ENCODE results near the gene SYAP1.
"Not testable (repeated sequence)": the region's sequence is repeated elsewhere in the genome, so short reads cannot be mapped to it uniquely, and the experiment has no call there.

The SYAP1 gene

GRCh38 chrX:16726347-16726988 is 7.1 kb downstream of the SYAP1 start:
- DNase-seq: not testable (repeated sequence)

- DNase-seq: no peak
Observed at GRCh38 chrX:16727637-16728036, 8.2 kb downstream of the SYAP1 start.

- no peak for DNase-seq
Observed at GRCh38 chrX:16730450-16730849, 11.0 kb downstream of the SYAP1 start.

GRCh38 chrX:16733013-16733412 is 13.6 kb downstream of the SYAP1 start:
- DNase-seq: no peak

GRCh38 chrX:16737024-16737423 is 17.6 kb downstream of the SYAP1 start:
- DNase-seq: no peak

- no peak for DNase-seq
Observed at GRCh38 chrX:16739574-16739973, 20.2 kb downstream of the SYAP1 start.

DNA sequence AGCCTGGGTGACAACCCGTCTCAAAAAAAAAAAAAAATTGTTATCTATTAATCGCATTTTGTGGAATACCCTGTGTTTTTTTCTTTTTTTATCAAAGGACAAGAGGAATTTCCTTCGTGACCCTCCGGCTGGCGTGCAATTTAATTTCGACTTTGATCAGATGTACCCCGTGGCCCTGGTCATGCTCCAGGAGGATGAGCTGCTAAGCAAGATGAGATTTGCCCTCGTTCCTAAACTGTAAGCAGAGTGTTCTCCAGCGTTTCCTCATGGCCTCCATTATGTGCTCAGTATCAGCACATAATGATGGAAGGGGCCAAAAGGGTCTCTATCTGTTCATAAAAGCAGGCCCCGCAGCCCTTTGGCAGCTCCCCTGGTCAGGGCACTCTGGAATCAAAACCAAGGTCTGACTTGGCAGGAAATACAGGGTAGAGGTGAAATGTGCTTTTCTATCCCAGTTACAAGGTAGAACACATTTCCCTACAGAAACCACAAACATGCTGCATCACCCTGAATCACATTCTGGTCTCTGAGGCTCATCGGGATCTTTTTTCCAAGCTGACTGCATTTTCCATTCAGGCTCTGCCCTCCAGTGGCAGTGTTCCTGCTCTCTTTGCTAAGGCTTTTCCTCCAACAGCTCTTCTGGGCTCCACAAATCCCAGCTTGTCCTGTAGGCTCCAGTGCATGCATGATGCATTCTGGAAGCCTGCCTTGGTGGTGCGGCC is 24.4 kb downstream of the SYAP1 start:
- DNase-seq: no peak

GRCh38 chrX:16745102-16745501 is 25.7 kb downstream of the SYAP1 start:
- DNase-seq: no peak

GRCh38 chrX:16745659-16746058 is 26.2 kb downstream of the SYAP1 start:
- no peak for DNase-seq

DNA sequence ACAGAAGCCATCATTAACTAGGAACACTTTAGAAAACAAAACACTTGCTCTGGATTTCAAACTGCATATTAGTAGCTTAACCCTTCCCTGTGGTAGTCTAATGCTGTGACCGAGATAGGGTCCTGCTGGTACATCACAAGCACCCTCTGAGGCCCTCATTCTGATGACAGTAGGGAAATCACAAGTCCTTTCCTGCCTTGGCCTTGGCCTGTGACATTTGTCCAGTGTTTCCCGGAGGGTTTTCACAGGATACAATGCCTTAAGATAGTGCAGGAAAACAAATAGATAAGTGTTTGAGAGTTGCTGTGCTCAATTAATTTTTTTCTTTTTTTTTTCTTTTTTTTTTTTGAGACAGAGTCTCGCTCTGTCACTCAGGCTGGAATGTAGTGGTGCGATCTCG is 29.0 kb downstream of the SYAP1 start:
- no peak for DNase-seq

DNA sequence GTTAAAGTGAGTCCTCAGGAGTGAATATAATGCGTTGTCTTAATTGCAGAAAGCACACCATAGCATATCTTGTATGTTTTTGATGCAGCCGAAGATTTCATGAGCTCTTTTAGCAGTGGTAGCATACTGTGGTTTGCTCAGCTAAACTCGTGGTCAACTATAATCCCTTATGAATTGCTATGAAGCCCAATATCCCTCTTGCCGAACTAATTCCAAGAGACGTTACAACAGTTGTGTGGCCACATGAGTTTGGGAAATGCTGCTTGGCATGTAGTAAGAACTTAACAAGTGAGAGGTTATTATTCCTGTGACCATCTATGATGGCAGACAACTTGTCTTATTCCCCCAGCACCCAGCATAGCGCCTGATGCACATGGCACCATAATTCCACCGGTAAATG is 30.7 kb downstream of the SYAP1 start:
- no peak for DNase-seq

- no peak for DNase-seq
Observed at GRCh38 chrX:16754019-16754418, 34.6 kb downstream of the SYAP1 start.

GRCh38 chrX:16756724-16757123 is 37.3 kb downstream of the SYAP1 start:
- no peak for DNase-seq

DNA sequence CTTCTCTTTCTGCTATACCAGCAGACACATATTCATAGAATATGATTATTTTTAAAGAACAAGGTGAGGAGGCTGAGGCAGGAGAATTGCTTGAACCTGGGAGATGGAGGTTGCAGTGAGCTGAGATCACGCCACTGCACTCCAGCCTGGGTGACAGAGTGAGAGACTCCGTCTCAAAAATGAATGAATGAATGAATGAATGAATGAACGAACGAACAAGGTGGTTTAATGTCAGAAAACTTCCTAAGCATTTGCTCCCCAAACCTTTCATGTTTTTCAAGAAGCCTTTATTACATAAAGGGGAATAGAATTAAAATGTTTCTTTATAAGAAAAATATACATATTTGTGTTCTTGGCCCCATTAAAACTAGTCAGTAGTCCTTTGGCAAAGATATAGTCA is 42.1 kb downstream of the SYAP1 start:
- DNase-seq: not testable (repeated sequence)

GRCh38 chrX:16762579-16762978 is 43.2 kb downstream of the SYAP1 start:
- DNase-seq: no peak

DNA sequence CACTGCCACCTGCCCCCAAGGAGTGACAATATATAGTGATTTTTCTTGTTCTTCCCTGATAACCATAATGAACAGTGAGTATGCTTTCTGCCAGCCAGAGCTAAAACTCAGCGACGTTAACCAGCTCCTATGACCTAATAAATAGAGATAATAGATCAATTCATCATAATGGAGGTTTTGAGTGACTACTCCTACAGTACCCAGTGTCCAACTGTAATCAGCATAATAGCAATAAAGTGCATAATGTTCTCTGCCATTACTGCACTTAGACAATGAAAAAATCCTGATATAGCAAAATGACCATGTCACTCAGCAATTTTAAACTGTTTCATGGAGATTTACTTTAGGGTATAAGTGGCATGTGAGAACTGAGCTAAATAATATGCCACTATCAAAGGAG is 46.2 kb downstream of the SYAP1 start:
- no peak for DNase-seq

DNA sequence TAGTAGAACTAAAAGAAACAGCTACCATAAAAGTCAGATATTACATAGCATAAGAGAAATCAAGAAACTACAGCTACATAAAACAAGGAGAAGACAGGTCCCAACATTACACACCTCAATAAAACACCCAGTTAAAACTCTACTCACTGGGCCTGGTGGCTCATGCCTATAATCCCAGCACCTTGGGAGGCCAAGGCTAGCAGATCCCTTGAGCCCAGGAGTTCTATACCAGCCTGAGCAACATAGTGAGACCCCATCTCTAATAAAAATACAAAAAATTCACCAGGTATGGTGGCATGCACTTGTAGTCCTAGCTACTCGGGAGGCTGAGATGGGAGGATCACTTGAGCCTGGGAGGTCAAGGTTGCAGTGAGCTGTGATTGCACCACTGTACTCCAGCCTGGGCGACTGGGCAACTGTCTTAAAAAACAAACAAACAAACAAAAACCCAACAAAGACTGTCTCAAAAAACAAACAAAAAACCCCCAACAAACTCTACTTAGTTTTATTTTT is 51.6 kb downstream of the SYAP1 start:
- no peak for DNase-seq

GRCh38 chrX:16771483-16772398 is 52.3 kb downstream of the SYAP1 start:
- no peak for DNase-seq

DNA sequence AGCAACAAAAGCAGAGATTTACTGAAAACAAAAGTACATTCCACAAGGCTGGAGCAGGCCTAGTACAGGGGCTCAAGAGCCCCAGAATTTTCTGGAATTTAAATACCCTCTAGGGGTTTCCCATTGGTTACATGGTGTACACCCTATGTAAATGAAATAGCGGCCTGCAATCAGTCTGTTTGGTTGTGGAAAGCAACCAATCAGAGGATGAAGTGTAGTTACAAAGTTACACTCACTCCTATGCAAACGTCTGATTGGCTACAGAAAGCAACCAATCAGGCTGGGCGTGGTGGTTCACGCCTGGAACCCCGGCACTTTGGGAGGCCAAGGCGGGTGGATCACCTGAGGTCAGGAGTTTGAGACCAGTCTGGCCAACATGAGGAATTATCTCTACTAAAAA is 53.0 kb downstream of the SYAP1 start:
- DNase-seq: no peak

DNA sequence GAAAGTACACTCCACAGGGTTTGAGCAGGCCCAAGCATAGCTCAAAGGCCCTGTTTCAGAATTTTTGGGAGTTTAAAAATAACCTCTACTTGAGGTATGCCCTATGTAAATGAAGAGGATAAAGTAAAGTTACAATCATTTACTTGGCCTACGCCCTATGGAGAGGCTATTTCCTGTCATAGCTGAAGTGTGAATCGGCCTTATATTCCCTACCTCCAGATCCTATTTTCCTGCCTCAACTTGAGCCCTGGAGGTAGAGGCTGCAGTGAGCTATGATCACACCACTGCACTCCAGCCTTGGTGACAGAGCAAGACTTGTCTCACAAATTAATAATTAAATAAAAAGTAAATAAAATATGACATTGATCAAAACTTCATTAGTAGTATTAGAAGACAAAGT is 55.3 kb downstream of the SYAP1 start:
- no peak for DNase-seq

- DNase-seq: no peak
Observed at GRCh38 chrX:16778545-16778944, 59.1 kb downstream of the SYAP1 start.

DNA sequence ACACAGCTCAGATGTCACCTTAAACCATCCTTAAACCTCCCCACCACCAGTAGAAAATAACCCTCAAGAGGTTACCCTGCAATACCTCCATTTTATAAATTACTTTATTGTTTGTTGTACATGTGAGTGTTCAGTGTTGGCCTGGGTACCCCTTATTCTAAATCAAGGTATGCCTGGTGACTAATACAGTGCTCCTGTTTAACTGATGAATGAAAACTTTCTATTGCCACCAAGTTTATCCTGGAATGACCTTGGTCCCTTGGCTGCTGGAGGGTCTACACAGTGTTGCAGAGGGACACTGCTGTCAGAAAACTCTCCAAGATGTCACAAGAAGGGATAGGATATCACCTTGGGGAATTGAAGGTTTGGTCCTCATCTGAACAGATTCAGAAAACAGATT is 59.6 kb downstream of the SYAP1 start:
- DNase-seq: no peak

GRCh38 chrX:16779815-16780214 is 60.4 kb downstream of the SYAP1 start:
- DNase-seq: not testable (repeated sequence)

Data from hippocampal formation (tissue), 2 donors.